CD4-positive, alpha-beta T cell treated with Interleukin-21 for 1 hour (primary cell): Measurements from ENCODE around the gene ADAMTS2.

Source experiments
- DNase-seq: peaks from one replicate; pipeline ENCODE4 v3.0.0-alpha.2; 2020

ADAMTS2 gene

GRCh38 chr5:179264783-179265513 is 80.3 kb downstream of the ADAMTS2 start:
- no peak for DNase-seq

GRCh38 chr5:179264053-179264782 is 81.0 kb downstream of the ADAMTS2 start:
- DNase-seq, result no peak

GRCh38 chr5:179263391-179264052 is 81.7 kb downstream of the ADAMTS2 start:
- no peak for DNase-seq

- DNase-seq, result no peak
These were observed 82.9 kb downstream of the ADAMTS2 start for GRCh38 chr5:179262126-179262920.

GRCh38 chr5:179261301-179262125 is 83.7 kb downstream of the ADAMTS2 start:
- no peak for DNase-seq

- no peak for DNase-seq
These were observed 84.8 kb downstream of the ADAMTS2 start for GRCh38 chr5:179260324-179261070.

GRCh38 chr5:179259731-179260323 is 85.4 kb downstream of the ADAMTS2 start:
- no peak for DNase-seq

GRCh38 chr5:179258922-179259730 is 86.1 kb downstream of the ADAMTS2 start:
- no peak for DNase-seq

- no peak for DNase-seq
These were observed 87.0 kb downstream of the ADAMTS2 start for GRCh38 chr5:179258001-179258921.

GRCh38 chr5:179257176-179257682 is 88.0 kb downstream of the ADAMTS2 start:
- DNase-seq, result no peak

GRCh38 chr5:179256328-179257175 is 88.7 kb downstream of the ADAMTS2 start:
- DNase-seq, result no peak

- DNase-seq, result no peak
These were observed 89.5 kb downstream of the ADAMTS2 start for GRCh38 chr5:179255527-179256327.

GRCh38 chr5:179254638-179255271 is 90.5 kb downstream of the ADAMTS2 start:
- no peak for DNase-seq

- no peak for DNase-seq
These were observed 91.5 kb downstream of the ADAMTS2 start for GRCh38 chr5:179253730-179254129.

GRCh38 chr5:179251276-179251969 is 93.8 kb downstream of the ADAMTS2 start:
- DNase-seq, result no peak
